ENCODE results near the gene NAP1L4.
A peak's percentile ranks its signal among the peaks of the same experiment; 100 is the strongest.
"Not testable (repeated sequence)": the region's sequence is repeated elsewhere in the genome, so short reads cannot be mapped to it uniquely, and the experiment has no call there.

NAP1L4 gene

DNA sequence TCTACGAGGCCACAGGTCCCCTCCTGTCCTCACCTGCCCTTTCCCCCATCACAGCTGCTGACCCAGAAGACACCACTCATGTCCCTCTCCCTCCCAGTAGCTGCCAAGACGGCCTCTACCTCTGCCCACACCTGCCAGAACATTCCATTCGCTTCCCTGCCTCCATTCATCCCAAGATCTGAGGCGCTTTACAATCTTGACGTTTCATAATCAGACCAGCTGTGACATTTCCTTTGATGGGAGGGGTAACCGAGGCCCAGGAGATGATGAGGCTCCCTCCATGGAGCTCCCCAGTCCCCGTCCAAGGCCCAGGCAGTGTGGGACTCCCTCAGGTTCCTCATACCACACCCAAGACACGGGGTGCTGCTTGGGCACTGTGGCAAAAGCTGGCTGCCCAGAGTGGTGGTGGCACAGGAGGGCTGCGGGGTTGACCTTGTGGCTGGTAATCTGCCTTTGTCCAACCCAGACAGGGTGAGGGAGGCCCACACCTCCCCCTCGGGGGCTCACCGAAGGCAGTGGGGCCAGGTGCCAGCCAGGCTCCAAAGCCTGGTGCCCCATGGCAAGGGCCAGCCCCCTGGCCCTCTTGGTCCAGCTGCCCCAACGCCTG lies 80.2 kb downstream of the NAP1L4 start:
- DNase-seq (ENCODE audit: low read depth in 3 of 3, low spot score in 1 of 3), result no peak

- no peak for DNase-seq (ENCODE audit: low read depth in 3 of 3, low spot score in 1 of 3)
Observed at GRCh38 chr11:2911088-2911784, 80.9 kb downstream of the NAP1L4 start.

DNA sequence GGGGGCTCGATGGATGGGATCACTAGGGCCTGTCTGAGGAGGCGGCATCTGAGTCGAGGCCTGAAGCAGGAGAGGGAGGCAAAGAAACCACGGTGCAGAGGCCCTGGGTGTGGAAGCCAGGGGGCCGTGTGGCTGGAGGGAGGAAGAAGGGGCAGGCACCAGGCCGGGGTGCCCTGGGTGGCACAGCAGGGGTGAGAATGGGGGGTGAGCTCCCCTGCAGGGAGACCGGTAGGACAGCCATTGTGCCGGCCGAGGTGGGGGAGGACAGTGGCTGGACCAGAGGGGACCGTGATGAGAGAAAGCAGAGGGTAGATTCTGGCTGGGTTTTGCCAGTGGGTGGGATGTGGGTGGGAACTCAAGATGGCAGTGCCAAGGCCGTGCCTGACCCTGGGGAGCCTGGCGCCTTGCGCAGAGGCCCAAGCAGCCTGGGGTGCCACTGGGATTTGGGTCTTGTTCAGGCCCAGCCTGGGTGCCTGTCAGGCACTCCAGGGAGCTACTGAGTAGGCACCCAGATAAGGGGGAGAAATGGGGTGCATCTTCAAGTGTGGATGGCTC lies 81.7 kb downstream of the NAP1L4 start:
- no peak for DNase-seq (ENCODE audit: low read depth in 3 of 3, low spot score in 1 of 3)

DNA sequence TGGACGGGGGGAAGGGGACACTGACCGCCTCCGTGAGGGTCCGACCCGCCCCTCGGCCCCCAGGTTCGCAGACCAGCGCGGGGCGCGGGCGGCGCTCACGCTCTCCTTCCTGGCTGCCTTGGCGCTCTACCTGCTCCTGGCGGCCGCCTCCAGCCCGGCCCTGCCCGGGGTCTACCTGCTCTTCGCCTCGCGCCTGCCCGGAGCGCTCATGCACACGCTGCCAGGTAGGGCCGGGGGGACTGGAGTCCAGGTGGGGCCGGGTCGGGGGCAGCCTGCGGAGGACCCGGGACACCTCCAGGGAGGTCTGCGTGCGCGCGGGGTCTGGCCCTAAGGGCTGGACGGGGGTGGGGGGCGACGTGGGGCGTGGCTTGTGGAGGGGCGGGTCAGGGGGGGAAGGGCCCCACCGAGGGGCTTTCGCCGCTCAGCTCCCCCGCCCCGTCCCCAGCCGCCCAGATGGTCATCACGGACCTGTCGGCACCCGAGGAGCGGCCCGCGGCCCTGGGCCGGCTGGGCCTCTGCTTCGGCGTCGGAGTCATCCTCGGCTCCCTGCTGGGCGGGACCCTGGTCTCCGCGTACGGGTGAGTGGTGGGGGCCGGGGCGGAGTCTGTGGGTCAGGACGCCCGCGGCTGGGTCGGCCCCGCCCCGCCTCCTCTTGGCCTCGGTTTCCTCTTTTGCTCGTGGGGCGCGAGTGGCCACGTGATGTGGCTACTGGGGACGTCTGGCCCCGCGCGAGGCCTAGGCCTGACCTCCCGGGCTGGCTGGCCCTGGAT lies 82.8 kb downstream of the NAP1L4 start:
- no peak for DNase-seq (ENCODE audit: low read depth in 3 of 3, low spot score in 1 of 3)

DNA sequence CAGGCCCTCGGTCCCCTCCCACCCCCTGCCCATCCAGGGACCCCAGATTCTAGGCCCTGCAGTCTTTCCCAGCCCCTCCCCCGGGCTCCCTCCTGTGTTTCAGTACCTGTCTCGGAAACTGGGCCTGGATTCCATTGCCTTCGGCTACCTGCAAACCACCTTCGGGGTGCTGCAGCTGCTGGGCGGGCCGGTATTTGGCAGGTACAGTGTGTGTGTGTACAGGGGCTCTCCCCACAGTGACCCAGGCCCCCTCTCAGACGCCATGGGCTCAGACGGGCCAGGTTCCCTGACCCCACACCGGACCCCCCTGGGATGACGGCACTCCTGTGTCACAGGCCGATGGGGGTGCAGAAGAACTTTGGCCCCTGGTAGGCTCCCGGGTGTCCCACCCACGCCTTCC lies 84.0 kb downstream of the NAP1L4 start:
- no peak for DNase-seq (ENCODE audit: low read depth in 3 of 3, low spot score in 1 of 3)

DNA sequence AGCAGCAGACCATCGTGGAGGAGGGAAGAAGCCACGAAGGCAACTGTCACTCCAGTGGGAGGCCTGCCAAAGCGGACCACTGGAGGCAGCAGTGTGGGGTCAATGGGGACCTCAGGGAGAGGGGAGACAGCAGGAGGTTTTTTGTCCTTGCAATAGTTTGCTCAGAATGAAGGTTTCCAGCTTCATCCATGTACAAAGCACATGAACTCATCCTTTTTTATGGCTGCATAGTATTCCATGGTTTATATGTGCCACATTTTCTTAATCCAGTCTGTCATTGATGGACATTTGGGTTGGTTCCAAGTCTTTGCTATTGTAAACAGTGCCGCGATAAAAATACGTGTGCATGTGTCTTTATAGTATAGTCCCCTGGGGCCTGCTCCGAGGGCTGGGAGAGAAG lies 86.8 kb downstream of the NAP1L4 start:
- DNase-seq (ENCODE audit: low read depth in 3 of 3, low spot score in 1 of 3), result not testable (repeated sequence)

- DNase-seq (ENCODE audit: low read depth in 3 of 3, low spot score in 1 of 3), result no peak
Observed at GRCh38 chr11:2904153-2905052, 87.7 kb downstream of the NAP1L4 start.

GRCh38 chr11:2903672-2904011 lies 88.5 kb downstream of the NAP1L4 start:
- no peak for DNase-seq (ENCODE audit: low read depth in 3 of 3, low spot score in 1 of 3)

DNA sequence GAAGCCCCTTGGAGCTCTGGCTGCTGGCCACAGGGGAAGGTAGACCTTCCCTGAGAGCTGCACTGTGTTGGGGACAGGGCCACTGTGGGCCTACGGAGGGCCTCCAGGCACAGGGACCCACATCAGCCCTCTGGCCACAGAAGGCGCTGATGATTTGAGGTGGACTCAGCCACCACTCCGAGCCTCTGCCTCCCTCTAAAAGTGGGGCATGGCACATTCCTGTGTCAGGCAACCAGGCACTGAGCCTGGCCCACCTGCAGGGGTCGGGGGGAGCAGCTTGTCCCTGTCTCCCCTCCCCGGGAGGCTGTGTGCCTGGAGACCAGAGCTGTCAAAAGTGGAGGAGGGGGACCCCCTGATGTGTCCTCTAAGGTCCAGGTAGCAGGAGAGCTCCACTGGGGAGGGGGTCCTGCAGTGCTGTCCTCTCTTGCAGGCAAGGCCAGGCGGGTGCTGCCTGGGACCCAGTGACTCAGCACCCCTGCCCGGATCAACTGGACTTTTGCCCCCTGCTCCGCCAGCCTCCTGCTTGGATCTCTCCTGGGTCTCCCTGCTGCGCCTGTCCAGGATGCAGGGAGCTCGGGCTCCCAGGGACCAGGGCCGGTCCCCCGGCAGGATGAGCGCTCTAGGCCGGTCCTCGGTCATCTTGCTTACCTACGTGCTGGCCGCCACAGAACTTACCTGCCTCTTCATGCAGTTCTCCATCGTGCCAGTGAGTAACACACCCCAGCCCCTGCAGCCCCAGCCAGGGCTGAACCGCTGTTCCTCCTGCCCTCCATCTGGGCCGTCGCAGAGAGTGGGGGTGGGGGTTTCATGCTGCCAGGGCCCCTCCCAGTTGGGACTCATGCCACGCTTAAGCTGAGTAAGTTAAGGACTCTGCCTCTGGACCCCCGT lies 89.1 kb downstream of the NAP1L4 start:
- no peak for DNase-seq (ENCODE audit: low read depth in 3 of 3, low spot score in 1 of 3)

GRCh38 chr11:2901854-2902783 lies 90.0 kb downstream of the NAP1L4 start:
- peak; percentile 73 to 78 (median 76) for DNase-seq (ENCODE audit: low read depth in 3 of 3, low spot score in 1 of 3)

- DNase-seq (ENCODE audit: low read depth in 3 of 3, low spot score in 1 of 3), result no peak
Observed at GRCh38 chr11:2901196-2901796, 90.8 kb downstream of the NAP1L4 start.

GRCh38 chr11:2899080-2899783 lies 92.9 kb downstream of the NAP1L4 start:
- DNase-seq (ENCODE audit: low read depth in 3 of 3, low spot score in 1 of 3), result no peak

GRCh38 chr11:2898366-2899079 lies 93.6 kb downstream of the NAP1L4 start:
- peak in 1 of 3 donors; percentile 34 for DNase-seq (ENCODE audit: low read depth in 3 of 3, low spot score in 1 of 3)

- DNase-seq (ENCODE audit: low read depth in 3 of 3, low spot score in 1 of 3), result no peak
Observed at GRCh38 chr11:2897048-2897447, 95.1 kb downstream of the NAP1L4 start.

GRCh38 chr11:2896047-2896446 lies 96.1 kb downstream of the NAP1L4 start:
- no peak for DNase-seq (ENCODE audit: low read depth in 3 of 3, low spot score in 1 of 3)

Data from stimulated activated CD4-positive, alpha-beta T cell treated with anti-CD3 and anti-CD28 coated beads, TNF-alpha, amount 100 ng/mL, for 1 hour (primary cell).